ENCODE results near the gene FNDC3B.

DNA sequence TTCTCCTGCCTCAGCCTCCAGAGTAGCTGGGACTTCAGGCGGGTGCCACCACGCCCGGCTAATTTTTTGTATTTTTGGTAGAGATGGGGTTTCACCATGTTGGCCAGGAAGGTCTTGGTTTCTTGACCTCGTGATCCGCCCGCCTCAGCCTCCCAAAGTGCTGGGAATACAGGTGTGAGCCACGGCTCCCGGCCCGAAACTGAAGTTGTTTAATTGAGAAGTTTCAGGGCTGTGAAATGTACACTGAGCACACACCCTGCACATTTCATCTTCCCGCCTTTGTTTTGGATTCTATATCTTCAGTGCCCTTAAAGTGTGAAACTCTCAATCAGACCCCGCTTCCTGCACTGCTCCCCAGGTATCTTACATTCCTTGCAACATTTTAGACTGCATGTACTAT, 149.1 kb downstream of the FNDC3B start:
- TF ChIP-seq, protein P1, sequence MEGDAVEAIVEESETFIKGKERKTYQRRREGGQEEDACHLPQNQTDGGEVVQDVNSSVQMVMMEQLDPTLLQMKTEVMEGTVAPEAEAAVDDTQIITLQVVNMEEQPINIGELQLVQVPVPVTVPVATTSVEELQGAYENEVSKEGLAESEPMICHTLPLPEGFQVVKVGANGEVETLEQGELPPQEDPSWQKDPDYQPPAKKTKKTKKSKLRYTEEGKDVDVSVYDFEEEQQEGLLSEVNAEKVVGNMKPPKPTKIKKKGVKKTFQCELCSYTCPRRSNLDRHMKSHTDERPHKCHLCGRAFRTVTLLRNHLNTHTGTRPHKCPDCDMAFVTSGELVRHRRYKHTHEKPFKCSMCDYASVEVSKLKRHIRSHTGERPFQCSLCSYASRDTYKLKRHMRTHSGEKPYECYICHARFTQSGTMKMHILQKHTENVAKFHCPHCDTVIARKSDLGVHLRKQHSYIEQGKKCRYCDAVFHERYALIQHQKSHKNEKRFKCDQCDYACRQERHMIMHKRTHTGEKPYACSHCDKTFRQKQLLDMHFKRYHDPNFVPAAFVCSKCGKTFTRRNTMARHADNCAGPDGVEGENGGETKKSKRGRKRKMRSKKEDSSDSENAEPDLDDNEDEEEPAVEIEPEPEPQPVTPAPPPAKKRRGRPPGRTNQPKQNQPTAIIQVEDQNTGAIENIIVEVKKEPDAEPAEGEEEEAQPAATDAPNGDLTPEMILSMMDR (IDR thresholded peaks at IDR 0.05; ENCODE audit: low read length): no peak
- TF ChIP-seq EZH2 (IDR thresholded peaks at IDR 0.05; ENCODE audit: borderline replicate concordance, low read length): no peak

Data from OCI-LY1 (cell line).